Stimulated activated memory B cell treated with anti-CD40 and anti-IgM and Interleukin-4, amounts not matched to agents 10 μg/mL and 1 μg/mL and 100 μg/mL, for 72 hours (primary cell): ENCODE results near the gene PTGES3.
"Not testable (repeated sequence)": the region's sequence is repeated elsewhere in the genome, so short reads cannot be mapped to it uniquely, and the experiment has no call there.

Experiments used
- ATAC-seq: fragments of 150-1000 bp; cut with Tn5 transposase; 2 replicates; pipeline ENCODE4 v1.10.0; 2021
- H3K27ac Mint-ChIP-seq: one replicate; pipeline ENCODE4 v1.8.0; 2022; ENCODE audit warnings: mild to moderate bottlenecking, mixed read lengths
- H3K27me3 Mint-ChIP-seq: one replicate; pipeline ENCODE4 v1.8.0; 2022; ENCODE audit warnings: mixed read lengths
- H3K36me3 Mint-ChIP-seq: one replicate; pipeline ENCODE4 v1.8.0; 2022; ENCODE audit warnings: mixed read lengths
- H3K4me1 Mint-ChIP-seq: one replicate; pipeline ENCODE4 v1.8.0; 2022; ENCODE audit warnings: mixed read lengths
- H3K4me3 Mint-ChIP-seq: one replicate; pipeline ENCODE4 v1.8.0; 2022; ENCODE audit warnings: mild to moderate bottlenecking, moderate library complexity, mixed read lengths
- H3K9me3 Mint-ChIP-seq: one replicate; pipeline ENCODE4 v1.8.0; 2022; ENCODE audit warnings: mixed read lengths

Gene PTGES3

DNA sequence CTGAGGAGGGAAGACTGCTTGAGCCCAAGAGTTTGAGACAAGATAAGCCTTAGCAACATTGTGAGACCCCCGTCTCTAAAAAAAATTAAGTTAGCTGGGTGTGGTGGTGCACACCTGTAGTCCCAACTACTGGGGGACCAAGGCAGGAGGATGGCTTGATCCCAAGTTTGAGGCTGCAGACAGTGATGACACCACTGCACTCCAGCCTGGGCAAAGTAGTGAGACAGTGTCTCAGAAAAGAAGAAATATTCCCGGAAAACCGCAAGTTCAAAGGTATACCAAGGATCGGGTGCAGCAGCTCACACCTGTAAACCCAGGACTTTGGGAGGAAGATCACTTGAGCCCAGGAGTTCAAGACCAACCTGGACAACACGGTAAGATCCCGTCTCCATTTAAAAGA is 5.8 kb downstream of the PTGES3 start:
- peaks cover 65% of the 10 kb centered on the region for H3K4me1 Mint-ChIP-seq
- H3K4me3 Mint-ChIP-seq, result peak overlapping the region; percentile 91
- no peaks in the 10 kb centered on the region for H3K27me3 Mint-ChIP-seq
- H3K27ac Mint-ChIP-seq, result peak overlapping the region; percentile 94
- no peak for ATAC-seq
- H3K9me3 Mint-ChIP-seq, result no peaks in the 10 kb centered on the region
- H3K36me3 Mint-ChIP-seq, result peaks cover 38% of the 10 kb centered on the region

DNA sequence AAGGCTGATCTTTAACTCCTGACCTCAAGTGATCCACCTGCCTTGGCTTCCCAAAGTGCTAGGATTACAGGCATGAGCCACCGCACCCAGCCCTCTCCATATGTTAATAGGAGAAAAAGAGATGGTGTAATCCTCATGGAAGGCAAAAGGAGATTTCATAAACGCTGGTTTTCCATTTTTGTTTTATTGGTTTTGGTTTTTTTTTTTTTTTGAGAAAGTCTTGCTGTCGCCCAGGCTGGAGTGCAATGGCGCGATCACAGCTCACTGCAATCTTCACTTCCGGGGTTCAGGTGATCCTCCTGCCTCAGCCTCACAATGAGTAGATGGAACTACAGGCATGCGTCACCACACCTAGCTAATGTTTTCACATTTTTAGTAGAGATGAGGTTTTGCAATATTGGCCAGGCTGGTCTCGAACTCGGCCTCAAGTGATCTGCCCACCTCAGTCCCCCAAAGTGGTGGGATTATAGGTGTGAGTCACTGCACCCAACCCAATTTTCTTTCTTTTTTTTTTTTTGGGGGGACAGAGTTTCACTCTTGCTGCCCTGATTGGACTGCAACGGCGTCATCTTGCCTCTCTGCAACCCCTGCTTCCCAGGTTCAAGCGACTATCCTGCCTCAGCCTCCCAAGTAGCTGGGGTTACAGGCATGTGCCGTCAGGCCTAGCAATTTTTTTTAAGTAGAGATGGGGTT is 8.1 kb downstream of the PTGES3 start:
- no peaks in the 10 kb centered on the region for H3K9me3 Mint-ChIP-seq
- H3K4me3 Mint-ChIP-seq, result no peak overlapping the region
- H3K36me3 Mint-ChIP-seq, result peaks cover 20% of the 10 kb centered on the region

DNA sequence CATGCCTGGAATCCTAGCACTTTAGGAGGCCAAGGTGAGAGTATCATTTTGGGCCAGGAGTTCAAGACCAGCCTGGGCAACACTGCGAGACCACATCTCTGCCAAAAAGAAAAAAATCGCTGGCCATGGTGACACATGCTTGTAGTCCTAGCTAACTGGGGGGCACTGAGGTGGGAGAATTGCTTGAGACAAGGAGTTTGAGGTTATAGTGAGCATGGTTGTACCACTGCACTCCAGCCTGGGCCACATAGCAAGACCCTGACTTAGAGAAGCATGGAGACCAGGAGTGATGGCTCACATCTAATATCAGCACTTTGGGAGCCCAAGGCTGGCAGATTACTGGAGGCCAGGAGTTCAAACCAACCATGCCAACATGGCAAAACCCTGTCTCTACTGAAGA is 9.2 kb downstream of the PTGES3 start:
- Mint-ChIP-seq H3K36me3 (peaks cover 20% of the 10 kb centered on the region), H3K4me1 (peaks cover 57% of the 10 kb centered on the region), H3K4me3 (no peak overlapping the region), H3K27me3 (no peaks in the 10 kb centered on the region), H3K27ac (no peak overlapping the region), H3K9me3 (no peaks in the 10 kb centered on the region)
- ATAC-seq, result no peak

More for the DNA sequence above, 8.1 kb downstream of the PTGES3 start:
- no peak for ATAC-seq
- H3K27me3 Mint-ChIP-seq, result no peaks in the 10 kb centered on the region
- H3K27ac Mint-ChIP-seq, result peak overlapping the region; percentile 49
- peaks cover 68% of the 10 kb centered on the region for H3K4me1 Mint-ChIP-seq

- no peak overlapping the region for H3K4me3 Mint-ChIP-seq
- peaks cover 56% of the 10 kb centered on the region for H3K4me1 Mint-ChIP-seq
These were observed 10.4 kb downstream of the PTGES3 start for GRCh38 chr12:56677680-56678079.

GRCh38 chr12:56676851-56677580 is 11.1 kb downstream of the PTGES3 start:
- ATAC-seq, result no peak
- H3K36me3 Mint-ChIP-seq, result peaks cover 29% of the 10 kb centered on the region
- no peak overlapping the region for H3K4me3 Mint-ChIP-seq
- peaks cover 56% of the 10 kb centered on the region for H3K4me1 Mint-ChIP-seq
- H3K27ac Mint-ChIP-seq, result peak overlapping the region; percentile 12
- no peaks in the 10 kb centered on the region for H3K27me3 Mint-ChIP-seq
- no peaks in the 10 kb centered on the region for H3K9me3 Mint-ChIP-seq

More at GRCh38 chr12:56677680-56678079, 10.4 kb downstream of the PTGES3 start:
- Mint-ChIP-seq H3K27me3 (no peaks in the 10 kb centered on the region), H3K36me3 (peaks cover 26% of the 10 kb centered on the region), H3K27ac (no peak overlapping the region), H3K9me3 (no peaks in the 10 kb centered on the region)
- ATAC-seq, result no peak

GRCh38 chr12:56671608-56672007 is 16.5 kb downstream of the PTGES3 start:
- no peak overlapping the region for H3K4me3 Mint-ChIP-seq
- H3K9me3 Mint-ChIP-seq, result no peaks in the 10 kb centered on the region
- no peak for ATAC-seq
- H3K36me3 Mint-ChIP-seq, result peaks cover 39% of the 10 kb centered on the region
- no peaks in the 10 kb centered on the region for H3K27me3 Mint-ChIP-seq
- peaks cover 31% of the 10 kb centered on the region for H3K4me1 Mint-ChIP-seq
- no peak overlapping the region for H3K27ac Mint-ChIP-seq

DNA sequence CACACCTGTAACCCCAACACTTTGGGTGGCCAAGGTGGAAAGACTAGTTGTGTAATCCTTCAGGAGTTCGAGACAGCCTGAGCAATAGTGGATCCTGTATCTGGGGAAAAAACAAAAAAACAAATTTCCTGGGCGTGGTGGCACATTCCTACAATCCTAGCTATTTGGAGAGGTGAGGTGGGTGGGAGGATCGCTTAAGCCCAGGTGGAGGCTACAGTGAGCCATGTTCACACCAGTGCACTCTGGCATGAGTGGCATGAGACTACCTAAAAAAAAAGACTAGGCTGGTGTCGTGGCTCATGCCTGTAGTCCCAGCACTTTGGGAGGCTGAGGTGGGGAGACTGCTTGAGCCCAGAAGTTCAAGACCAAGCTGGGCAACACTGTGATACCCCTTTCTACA is 17.2 kb downstream of the PTGES3 start:
- no peak for ATAC-seq
- Mint-ChIP-seq H3K4me1 (peaks cover 25% of the 10 kb centered on the region), H3K27ac (no peak overlapping the region), H3K36me3 (peaks cover 44% of the 10 kb centered on the region), H3K27me3 (no peaks in the 10 kb centered on the region), H3K9me3 (no peaks in the 10 kb centered on the region), H3K4me3 (no peak overlapping the region)

DNA sequence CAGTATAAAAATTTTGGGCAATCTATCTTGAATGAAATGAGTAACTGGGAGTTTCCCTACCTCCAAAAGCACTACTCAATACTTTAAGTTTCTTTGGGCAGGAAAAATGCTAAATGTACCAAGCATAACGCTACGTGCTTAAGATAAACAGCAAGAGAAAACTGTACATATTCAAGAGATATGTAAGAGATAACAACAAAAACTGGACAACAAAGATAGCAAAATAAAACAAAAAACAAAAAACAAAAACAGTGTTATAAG is 20.0 kb downstream of the PTGES3 start:
- no peak for ATAC-seq
- Mint-ChIP-seq H3K27ac (no peak overlapping the region), H3K27me3 (no peaks in the 10 kb centered on the region), H3K4me3 (no peak overlapping the region), H3K9me3 (no peaks in the 10 kb centered on the region), H3K4me1 (peaks cover 19% of the 10 kb centered on the region), H3K36me3 (peaks cover 63% of the 10 kb centered on the region)

DNA sequence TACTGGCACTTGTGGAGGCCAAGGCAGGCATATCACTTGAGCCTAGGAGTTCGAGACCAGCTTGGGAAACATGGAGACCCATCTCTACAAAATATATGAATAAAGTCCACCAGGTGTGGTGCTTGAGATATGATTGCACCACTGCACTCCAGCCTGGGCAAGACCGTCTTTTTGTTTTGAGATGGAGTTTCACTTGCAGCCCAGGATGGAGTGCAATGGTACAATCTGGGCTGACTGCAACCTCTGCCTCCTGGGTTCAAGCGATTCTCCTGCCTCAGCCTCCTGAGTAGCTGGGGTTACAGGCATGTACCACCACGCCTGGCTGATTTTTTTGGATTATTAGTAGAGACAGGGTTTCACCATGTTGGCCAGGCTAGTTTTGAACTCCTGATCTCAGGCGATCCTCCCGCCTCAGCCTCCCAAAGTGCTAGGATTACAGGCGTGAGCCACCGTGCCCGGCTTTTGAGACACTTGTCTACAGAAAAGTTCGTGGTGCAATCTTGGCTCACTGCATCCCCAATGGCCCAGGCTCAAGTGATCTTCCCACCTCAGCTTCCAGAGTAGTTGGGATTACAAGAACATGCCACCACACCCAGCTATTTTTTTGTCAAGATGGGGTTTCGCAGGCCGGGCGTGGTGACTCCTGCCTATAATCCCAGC is 26.0 kb downstream of the PTGES3 start:
- ATAC-seq, result no peak
- Mint-ChIP-seq H3K36me3 (peaks cover 30% of the 10 kb centered on the region), H3K9me3 (no peaks in the 10 kb centered on the region), H3K4me3 (no peak overlapping the region), H3K27me3 (no peaks in the 10 kb centered on the region), H3K27ac (no peak overlapping the region), H3K4me1 (peaks cover 34% of the 10 kb centered on the region)

DNA sequence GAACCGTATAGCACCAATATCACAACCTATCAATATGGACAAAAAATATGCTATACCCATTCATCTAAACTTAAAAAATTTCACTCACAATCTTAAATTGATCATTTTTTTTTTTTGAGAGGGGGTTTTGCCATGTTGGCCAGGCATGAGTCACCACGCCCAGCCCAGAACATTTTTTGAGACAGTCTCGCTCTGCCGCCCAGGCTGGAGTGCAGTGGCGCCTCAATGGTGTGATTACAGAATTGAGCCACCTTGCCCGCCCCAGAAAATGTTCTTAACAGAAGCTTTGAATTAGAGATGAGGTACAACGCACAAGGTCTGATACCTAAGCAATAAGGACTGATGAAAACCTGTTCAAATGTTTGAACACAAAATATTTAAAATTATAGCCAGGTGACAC is 26.5 kb downstream of the PTGES3 start:
- no peak overlapping the region for H3K4me3 Mint-ChIP-seq
- H3K27ac Mint-ChIP-seq, result no peak overlapping the region
- ATAC-seq, result peak; percentile 59
- H3K4me1 Mint-ChIP-seq, result peaks cover 34% of the 10 kb centered on the region
- no peaks in the 10 kb centered on the region for H3K9me3 Mint-ChIP-seq
- no peaks in the 10 kb centered on the region for H3K27me3 Mint-ChIP-seq
- peaks cover 30% of the 10 kb centered on the region for H3K36me3 Mint-ChIP-seq

- Mint-ChIP-seq H3K4me1 (peaks cover 34% of the 10 kb centered on the region), H3K27ac (peak overlapping the region; percentile 69), H3K36me3 (peaks cover 18% of the 10 kb centered on the region), H3K9me3 (no peaks in the 10 kb centered on the region), H3K4me3 (no peak overlapping the region), H3K27me3 (no peaks in the 10 kb centered on the region)
- ATAC-seq, result peak; percentile 79
These were observed 29.2 kb downstream of the PTGES3 start for GRCh38 chr12:56658921-56659320.

DNA sequence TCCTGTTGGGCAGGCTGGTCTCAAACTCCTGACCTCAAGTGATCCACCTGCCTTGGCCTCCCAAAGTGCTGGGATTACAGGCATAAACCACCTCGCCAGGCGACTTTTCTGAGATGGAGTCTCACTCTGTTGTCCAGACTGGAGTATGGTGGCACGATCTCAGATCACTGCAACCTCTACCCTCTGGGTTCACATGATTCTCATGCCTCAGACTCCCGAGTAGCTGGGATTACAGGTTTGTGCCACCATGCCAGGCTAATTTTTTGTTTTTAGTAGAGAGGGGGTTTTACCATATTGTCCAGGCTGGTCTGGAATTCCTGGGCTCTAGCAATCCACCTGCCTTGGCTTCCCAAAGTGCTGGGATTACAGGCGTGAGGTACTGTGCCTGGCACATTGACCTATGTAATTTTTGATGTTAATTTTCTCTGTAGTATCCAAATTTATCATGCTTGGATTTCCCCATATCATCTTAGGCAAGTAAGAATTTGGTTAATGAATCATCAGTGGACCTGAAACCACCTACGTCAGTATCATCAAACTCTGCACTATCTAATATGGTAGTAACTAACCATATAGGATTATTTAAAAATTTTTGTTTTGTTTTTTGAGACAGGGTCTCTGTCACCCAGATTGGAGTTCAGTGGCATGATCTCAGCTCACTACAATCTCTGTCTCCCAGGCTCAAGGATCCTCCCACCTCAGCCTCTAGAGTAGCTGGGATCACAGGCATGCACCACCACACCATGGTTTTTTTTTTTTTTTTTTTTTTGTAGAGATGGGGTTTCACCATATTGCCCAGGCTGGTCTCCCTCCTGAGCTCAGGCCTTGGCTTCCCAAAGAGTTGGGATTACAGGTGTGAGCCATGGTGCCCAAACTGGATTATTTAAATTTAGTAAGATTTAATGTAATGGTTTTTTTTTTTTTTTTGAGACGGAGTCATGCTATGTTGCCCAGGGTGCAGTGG is 30.4 kb downstream of the PTGES3 start:
- no peaks in the 10 kb centered on the region for H3K27me3 Mint-ChIP-seq
- H3K36me3 Mint-ChIP-seq, result peaks cover 13% of the 10 kb centered on the region
- H3K4me1 Mint-ChIP-seq, result peaks cover 30% of the 10 kb centered on the region
- no peaks in the 10 kb centered on the region for H3K9me3 Mint-ChIP-seq
- peak overlapping the region; percentile 21 for H3K4me3 Mint-ChIP-seq
- peak; percentile 89 for ATAC-seq
- H3K27ac Mint-ChIP-seq, result peak overlapping the region; percentile 69

GRCh38 chr12:56653781-56654180 is 34.3 kb downstream of the PTGES3 start:
- H3K27ac Mint-ChIP-seq, H3K9me3 Mint-ChIP-seq, ATAC-seq, H3K4me3 Mint-ChIP-seq, H3K27me3 Mint-ChIP-seq: not testable (repeated sequence)
- Mint-ChIP-seq H3K36me3 (peaks cover 22% of the 10 kb centered on the region), H3K4me1 (peaks cover 12% of the 10 kb centered on the region)

GRCh38 chr12:56648023-56648422 is 40.1 kb downstream of the PTGES3 start:
- not testable (repeated sequence) for H3K27me3 Mint-ChIP-seq, ATAC-seq, H3K4me3 Mint-ChIP-seq, H3K9me3 Mint-ChIP-seq, H3K27ac Mint-ChIP-seq
- Mint-ChIP-seq H3K36me3 (peaks cover 31% of the 10 kb centered on the region), H3K4me1 (peaks cover 26% of the 10 kb centered on the region)
